ENCODE data around the gene HERPUD1. TPM values are rescaled to one million over a fixed set of nuclear protein-coding genes. Genes with fewer than 3 reads are reported as not detected.
A peak's percentile ranks its signal among the peaks of the same experiment; 100 is the strongest.

The HERPUD1 gene
- total and polyA plus RNA-seq, 5 donors from 2014 or later: 133 to 454 (median 146) TPM

GRCh38 chr16:56953006-56953405 lies 21.1 kb downstream of the HERPUD1 start:
- ATAC-seq (ENCODE audit: low read depth in 2 of 2) (no peak), DNase-seq (no peak)
- Histone ChIP-seq H3K4me1 (ENCODE audit: control insufficient read depth, insufficient read depth, low read length, poor library complexity, severe bottlenecking) (no peaks in the 10 kb centered on the region), H3K4me3 (ENCODE audit: low read depth, low read length) (no peak overlapping the region), H3K27me3 (ENCODE audit: control insufficient read depth, insufficient read depth, low read length) (no peaks in the 10 kb centered on the region), H3K9me3 (ENCODE audit: control insufficient read depth in 2 of 2, low read length in 2 of 2) (no peaks in the 10 kb centered on the region), H3K36me3 (ENCODE audit: control insufficient read depth, insufficient read depth, low read length) (no peaks in the 10 kb centered on the region), H3K27ac (ENCODE audit: insufficient read depth, low read length, poor library complexity, severe bottlenecking) (no peak overlapping the region)
- Mint-ChIP-seq H3K9me3 (no peaks in the 10 kb centered on the region), H3K27ac (no peak overlapping the region), H3K27me3 (no peaks in the 10 kb centered on the region), H3K4me1 (peaks cover 0 to 12% (median 8%) of the 10 kb centered on the region in 4 donors), H3K36me3 (no peaks in the 10 kb centered on the region), H3K4me3 (no peak overlapping the region)

GRCh38 chr16:56956076-56956475 lies 24.1 kb downstream of the HERPUD1 start:
- no peak overlapping the region for H3K4me3 ChIP-seq (ENCODE audit: low read depth, low read length)
- no peaks in the 10 kb centered on the region for H3K4me1 ChIP-seq (ENCODE audit: control insufficient read depth, insufficient read depth, low read length, poor library complexity, severe bottlenecking)
- no peak overlapping the region for H3K4me3 Mint-ChIP-seq
- DNase-seq (no peak), ATAC-seq (ENCODE audit: low read depth in 2 of 2) (no peak)
- no peaks in the 10 kb centered on the region for H3K36me3 ChIP-seq (ENCODE audit: control insufficient read depth, insufficient read depth, low read length)
- no peak overlapping the region for H3K27ac ChIP-seq (ENCODE audit: insufficient read depth, low read length, poor library complexity, severe bottlenecking)
- no peak overlapping the region for H3K27ac Mint-ChIP-seq
- no peaks in the 10 kb centered on the region for H3K36me3 Mint-ChIP-seq
- peaks cover 0 to 5% (median 4%) of the 10 kb centered on the region in 4 donors for H3K4me1 Mint-ChIP-seq
- no peaks in the 10 kb centered on the region for H3K27me3 Mint-ChIP-seq
- H3K9me3 Mint-ChIP-seq: no peaks in the 10 kb centered on the region
- H3K9me3 ChIP-seq (ENCODE audit: control insufficient read depth in 2 of 2, low read length in 2 of 2): no peaks in the 10 kb centered on the region
- H3K27me3 ChIP-seq (ENCODE audit: control insufficient read depth, insufficient read depth, low read length): no peaks in the 10 kb centered on the region

GRCh38 chr16:56956756-56957155 lies 24.8 kb downstream of the HERPUD1 start:
- no peak for ATAC-seq (ENCODE audit: low read depth in 2 of 2)
- no peaks in the 10 kb centered on the region for H3K27me3 ChIP-seq (ENCODE audit: control insufficient read depth, insufficient read depth, low read length)
- no peaks in the 10 kb centered on the region for H3K36me3 ChIP-seq (ENCODE audit: control insufficient read depth, insufficient read depth, low read length)
- no peak overlapping the region for H3K4me3 ChIP-seq (ENCODE audit: low read depth, low read length)
- Mint-ChIP-seq H3K36me3 (no peaks in the 10 kb centered on the region), H3K9me3 (no peaks in the 10 kb centered on the region), H3K27me3 (peaks cover 4% of the 10 kb centered on the region), H3K4me1 (no peaks in the 10 kb centered on the region), H3K4me3 (no peak overlapping the region), H3K27ac (no peak overlapping the region)
- no peaks in the 10 kb centered on the region for H3K9me3 ChIP-seq (ENCODE audit: control insufficient read depth in 2 of 2, low read length in 2 of 2)
- H3K27ac ChIP-seq (ENCODE audit: insufficient read depth, low read length, poor library complexity, severe bottlenecking): no peak overlapping the region
- H3K4me1 ChIP-seq (ENCODE audit: control insufficient read depth, insufficient read depth, low read length, poor library complexity, severe bottlenecking): no peaks in the 10 kb centered on the region
- DNase-seq: no peak

- Histone ChIP-seq H3K27ac (ENCODE audit: insufficient read depth, low read length, poor library complexity, severe bottlenecking) (no peak overlapping the region), H3K36me3 (ENCODE audit: control insufficient read depth, insufficient read depth, low read length) (no peaks in the 10 kb centered on the region), H3K4me1 (ENCODE audit: control insufficient read depth, insufficient read depth, low read length, poor library complexity, severe bottlenecking) (peaks cover 6% of the 10 kb centered on the region), H3K4me3 (ENCODE audit: low read depth, low read length) (no peak overlapping the region), H3K9me3 (ENCODE audit: control insufficient read depth in 2 of 2, low read length in 2 of 2) (no peaks in the 10 kb centered on the region), H3K27me3 (ENCODE audit: control insufficient read depth, insufficient read depth, low read length) (no peaks in the 10 kb centered on the region)
- Mint-ChIP-seq H3K36me3 (no peaks in the 10 kb centered on the region), H3K9me3 (peaks cover 0 to 2% (median 0%) of the 10 kb centered on the region in 7 donors), H3K4me3 (no peak overlapping the region), H3K27me3 (peaks cover 6% of the 10 kb centered on the region), H3K4me1 (peaks cover 6 to 16% (median 13%) of the 10 kb centered on the region in 4 donors), H3K27ac (no peak overlapping the region)
- DNase-seq: no peak
- no peak for ATAC-seq (ENCODE audit: low read depth in 2 of 2)
These were observed 28.8 kb downstream of the HERPUD1 start for GRCh38 chr16:56960681-56961281.

GRCh38 chr16:56961386-56961785 lies 29.4 kb downstream of the HERPUD1 start:
- Histone ChIP-seq H3K4me3 (ENCODE audit: low read depth, low read length) (no peak overlapping the region), H3K4me1 (ENCODE audit: control insufficient read depth, insufficient read depth, low read length, poor library complexity, severe bottlenecking) (peaks cover 11% of the 10 kb centered on the region), H3K36me3 (ENCODE audit: control insufficient read depth, insufficient read depth, low read length) (no peaks in the 10 kb centered on the region), H3K27me3 (ENCODE audit: control insufficient read depth, insufficient read depth, low read length) (no peaks in the 10 kb centered on the region), H3K27ac (ENCODE audit: insufficient read depth, low read length, poor library complexity, severe bottlenecking) (no peak overlapping the region), H3K9me3 (ENCODE audit: control insufficient read depth in 2 of 2, low read length in 2 of 2) (no peaks in the 10 kb centered on the region)
- H3K4me3 Mint-ChIP-seq: no peak overlapping the region
- no peaks in the 10 kb centered on the region for H3K36me3 Mint-ChIP-seq
- ATAC-seq (ENCODE audit: low read depth in 2 of 2) (no peak), DNase-seq (no peak)
- peaks cover 6% of the 10 kb centered on the region for H3K27me3 Mint-ChIP-seq
- peaks cover 0 to 2% (median 0%) of the 10 kb centered on the region in 7 donors for H3K9me3 Mint-ChIP-seq
- H3K27ac Mint-ChIP-seq: no peak overlapping the region
- H3K4me1 Mint-ChIP-seq: peaks cover 6 to 22% (median 16%) of the 10 kb centered on the region in 4 donors

GRCh38 chr16:56961851-56962281 lies 29.9 kb downstream of the HERPUD1 start, which contains the start of gene CETP:
Gene CETP (plus strand): TSS chr16:56961950. CDS start chr16:56961980, 30 bp downstream.
- Histone ChIP-seq H3K27ac (ENCODE audit: insufficient read depth, low read length, poor library complexity, severe bottlenecking) (no peak within 1 kb of the TSS), H3K9me3 (ENCODE audit: control insufficient read depth in 2 of 2, low read length in 2 of 2) (no peaks in the 10 kb centered on the region), H3K4me1 (ENCODE audit: control insufficient read depth, insufficient read depth, low read length, poor library complexity, severe bottlenecking) (peaks cover 11% of the 10 kb centered on the region), H3K4me3 (ENCODE audit: low read depth, low read length) (no peak within 1 kb of the TSS), H3K27me3 (ENCODE audit: control insufficient read depth, insufficient read depth, low read length) (no peaks in the 10 kb centered on the region), H3K36me3 (ENCODE audit: control insufficient read depth, insufficient read depth, low read length) (no peaks in the 10 kb centered on the region)
- DNase-seq: no peak
- H3K9me3 Mint-ChIP-seq: peaks cover 0 to 2% (median 0%) of the 10 kb centered on the region in 7 donors
- no peak within 1 kb of the TSS for H3K4me3 Mint-ChIP-seq
- no peaks in the 10 kb centered on the region for H3K36me3 Mint-ChIP-seq
- H3K27ac Mint-ChIP-seq: peak within 1 kb of the TSS in 1 of 3 donors; percentile 40
- no peak for ATAC-seq (ENCODE audit: low read depth in 2 of 2)
- H3K4me1 Mint-ChIP-seq: peaks cover 6 to 24% (median 16%) of the 10 kb centered on the region in 4 donors
- H3K27me3 Mint-ChIP-seq: peaks cover 6% of the 10 kb centered on the region

- Mint-ChIP-seq H3K9me3 (peaks cover 0 to 2% (median 0%) of the 10 kb centered on the region in 7 donors), H3K27me3 (peaks cover 6% of the 10 kb centered on the region), H3K27ac (peak overlapping the region; percentile 21 to 84 (median 43)), H3K4me1 (peaks cover 6 to 25% (median 18%) of the 10 kb centered on the region in 4 donors), H3K36me3 (no peaks in the 10 kb centered on the region), H3K4me3 (peak overlapping the region in 1 of 4 donors; percentile 45)
- no peak overlapping the region for H3K4me3 ChIP-seq (ENCODE audit: low read depth, low read length)
- no peaks in the 10 kb centered on the region for H3K27me3 ChIP-seq (ENCODE audit: control insufficient read depth, insufficient read depth, low read length)
- H3K9me3 ChIP-seq (ENCODE audit: control insufficient read depth in 2 of 2, low read length in 2 of 2): no peaks in the 10 kb centered on the region
- no peak overlapping the region for H3K27ac ChIP-seq (ENCODE audit: insufficient read depth, low read length, poor library complexity, severe bottlenecking)
- H3K36me3 ChIP-seq (ENCODE audit: control insufficient read depth, insufficient read depth, low read length): no peaks in the 10 kb centered on the region
- peak; percentile 88 to 95 for ATAC-seq (ENCODE audit: low read depth in 2 of 2)
- peaks cover 11% of the 10 kb centered on the region for H3K4me1 ChIP-seq (ENCODE audit: control insufficient read depth, insufficient read depth, low read length, poor library complexity, severe bottlenecking)
- peak; percentile 87 to 93 (median 92) for DNase-seq
These were observed 32.6 kb downstream of the HERPUD1 start for GRCh38 chr16:56964243-56965148.
